ENCODE results near the gene DUSP16. TPM values are rescaled to one million over a fixed set of nuclear protein-coding genes. Genes with fewer than 3 reads are reported as not detected.

The DUSP16 gene, protein sequence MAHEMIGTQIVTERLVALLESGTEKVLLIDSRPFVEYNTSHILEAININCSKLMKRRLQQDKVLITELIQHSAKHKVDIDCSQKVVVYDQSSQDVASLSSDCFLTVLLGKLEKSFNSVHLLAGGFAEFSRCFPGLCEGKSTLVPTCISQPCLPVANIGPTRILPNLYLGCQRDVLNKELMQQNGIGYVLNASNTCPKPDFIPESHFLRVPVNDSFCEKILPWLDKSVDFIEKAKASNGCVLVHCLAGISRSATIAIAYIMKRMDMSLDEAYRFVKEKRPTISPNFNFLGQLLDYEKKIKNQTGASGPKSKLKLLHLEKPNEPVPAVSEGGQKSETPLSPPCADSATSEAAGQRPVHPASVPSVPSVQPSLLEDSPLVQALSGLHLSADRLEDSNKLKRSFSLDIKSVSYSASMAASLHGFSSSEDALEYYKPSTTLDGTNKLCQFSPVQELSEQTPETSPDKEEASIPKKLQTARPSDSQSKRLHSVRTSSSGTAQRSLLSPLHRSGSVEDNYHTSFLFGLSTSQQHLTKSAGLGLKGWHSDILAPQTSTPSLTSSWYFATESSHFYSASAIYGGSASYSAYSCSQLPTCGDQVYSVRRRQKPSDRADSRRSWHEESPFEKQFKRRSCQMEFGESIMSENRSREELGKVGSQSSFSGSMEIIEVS
- total RNA-seq = 10 to 100 TPM; 15.3 to 29.0 (median 25.0) TPM

- intact Hi-C loops (cut with DNase I; ENCODE audit: low total_unique reads) = no loop called here
- DNase-seq (ENCODE audit: low spot score in 2 of 2) = peak; percentile 93 to 97
- peak within 1 kb of the TSS; percentile 86 for H3K4me3 ChIP-seq (ENCODE audit: low read depth, poor library complexity, severe bottlenecking)
- TF ChIP-seq, protein P1, sequence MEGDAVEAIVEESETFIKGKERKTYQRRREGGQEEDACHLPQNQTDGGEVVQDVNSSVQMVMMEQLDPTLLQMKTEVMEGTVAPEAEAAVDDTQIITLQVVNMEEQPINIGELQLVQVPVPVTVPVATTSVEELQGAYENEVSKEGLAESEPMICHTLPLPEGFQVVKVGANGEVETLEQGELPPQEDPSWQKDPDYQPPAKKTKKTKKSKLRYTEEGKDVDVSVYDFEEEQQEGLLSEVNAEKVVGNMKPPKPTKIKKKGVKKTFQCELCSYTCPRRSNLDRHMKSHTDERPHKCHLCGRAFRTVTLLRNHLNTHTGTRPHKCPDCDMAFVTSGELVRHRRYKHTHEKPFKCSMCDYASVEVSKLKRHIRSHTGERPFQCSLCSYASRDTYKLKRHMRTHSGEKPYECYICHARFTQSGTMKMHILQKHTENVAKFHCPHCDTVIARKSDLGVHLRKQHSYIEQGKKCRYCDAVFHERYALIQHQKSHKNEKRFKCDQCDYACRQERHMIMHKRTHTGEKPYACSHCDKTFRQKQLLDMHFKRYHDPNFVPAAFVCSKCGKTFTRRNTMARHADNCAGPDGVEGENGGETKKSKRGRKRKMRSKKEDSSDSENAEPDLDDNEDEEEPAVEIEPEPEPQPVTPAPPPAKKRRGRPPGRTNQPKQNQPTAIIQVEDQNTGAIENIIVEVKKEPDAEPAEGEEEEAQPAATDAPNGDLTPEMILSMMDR (IDR thresholded peaks at IDR 0.05) = no peak
- TF ChIP-seq POLR2A (IDR thresholded peaks at IDR 0.05) = no peak
- 0 to 1% methylated on average over 39 to 46 of the region's 59 CpGs for WGBS, 2 donors
These were observed at the start of gene DUSP16 for GRCh38 chr12:12562585-12563261. TSS of gene DUSP16 (minus strand) at chr12:12562863. CDS start at chr12:12521098, 41,765 bp downstream.

DNA sequence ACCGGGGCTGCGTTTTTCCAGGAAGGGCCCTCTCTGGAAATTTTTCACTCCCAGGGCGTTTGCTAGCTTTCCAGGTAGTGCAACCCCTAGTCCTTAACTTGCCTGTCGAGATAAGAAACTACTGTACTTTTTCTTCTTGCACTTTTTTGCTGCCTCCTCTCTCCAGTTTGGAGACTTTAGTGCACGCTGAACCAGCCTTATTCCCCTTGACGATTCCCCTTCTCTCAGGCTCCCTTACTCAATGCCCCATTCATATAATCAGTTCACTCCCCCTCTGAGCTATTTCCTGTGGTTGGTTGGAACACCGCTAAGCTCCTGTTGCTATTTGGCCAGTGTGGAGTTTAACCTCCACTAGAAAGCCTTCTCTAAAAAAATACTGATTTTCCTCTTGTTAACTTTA, 49.7 kb upstream of the DUSP16 start:
- 0% methylated on average over 7 of the region's 7 CpGs for WGBS, 2 donors
- peak overlapping the region; percentile 59 for H3K4me3 ChIP-seq (ENCODE audit: low read depth, poor library complexity, severe bottlenecking)
- no peak for TF ChIP-seq POLR2A (IDR thresholded peaks at IDR 0.05)
- TF ChIP-seq, protein P1 (IDR thresholded peaks at IDR 0.05) = no peak
- no peak for DNase-seq (ENCODE audit: low spot score in 2 of 2)
- intact Hi-C loops (cut with DNase I; ENCODE audit: low total_unique reads) = no loop called here

- DNase-seq (ENCODE audit: low spot score in 2 of 2) = peak; percentile 95 to 97
- no peak for TF ChIP-seq POLR2A (IDR thresholded peaks at IDR 0.05)
- TF ChIP-seq, protein P1 (IDR thresholded peaks at IDR 0.05) = no peak
- intact Hi-C loops (cut with DNase I; ENCODE audit: low total_unique reads) = no loop called here
- peak within 1 kb of the TSS; percentile 59 for H3K4me3 ChIP-seq (ENCODE audit: low read depth, poor library complexity, severe bottlenecking)
- WGBS, 2 donors = 0 to 1% methylated on average over 39 to 41 of the region's 51 CpGs
These were observed 49.0 kb upstream of the DUSP16 start, which contains the start of gene CREBL2 for GRCh38 chr12:12611512-12612306. TSS of gene CREBL2 (plus strand) at chr12:12611876. CDS start at chr12:12612173, 297 bp downstream.

- no peak for DNase-seq (ENCODE audit: low spot score in 2 of 2)
- no peak overlapping the region for H3K4me3 ChIP-seq (ENCODE audit: low read depth, poor library complexity, severe bottlenecking)
- TF ChIP-seq, protein P1 (IDR thresholded peaks at IDR 0.05) = no peak
- no peak for TF ChIP-seq POLR2A (IDR thresholded peaks at IDR 0.05)
- WGBS, 2 donors = 88 to 96% methylated on average over 4 of the region's 4 CpGs
- intact Hi-C loops (cut with DNase I; ENCODE audit: low total_unique reads) = no loop called here
These were observed 48.0 kb upstream of the DUSP16 start for GRCh38 chr12:12610711-12611110.

DNA sequence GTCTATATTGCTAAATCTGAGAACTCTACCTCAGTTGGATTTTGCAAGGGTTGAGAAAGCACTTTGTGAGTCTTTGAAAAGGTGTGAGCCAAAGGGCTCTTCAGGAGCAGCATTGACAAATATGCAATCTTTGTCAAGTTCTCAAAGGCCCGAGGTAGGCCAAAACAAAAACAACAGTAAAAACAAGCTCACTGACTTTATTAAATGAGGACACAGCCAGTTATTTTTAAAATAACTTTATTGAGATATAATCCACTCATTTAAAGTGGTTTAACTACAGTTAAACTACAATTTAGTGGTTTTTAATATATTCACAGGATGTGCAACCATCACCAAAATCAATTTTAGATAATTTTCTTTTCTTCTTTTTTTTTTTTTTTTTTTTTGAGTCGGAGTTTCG, 47.0 kb upstream of the DUSP16 start:
- WGBS, 2 donors = 87 to 88% methylated on average over 3 of the region's 3 CpGs
- intact Hi-C loops (cut with DNase I; ENCODE audit: low total_unique reads) = no loop called here
- no peak for TF ChIP-seq POLR2A (IDR thresholded peaks at IDR 0.05)
- TF ChIP-seq, protein P1 (IDR thresholded peaks at IDR 0.05) = no peak
- no peak overlapping the region for H3K4me3 ChIP-seq (ENCODE audit: low read depth, poor library complexity, severe bottlenecking)
- no peak for DNase-seq (ENCODE audit: low spot score in 2 of 2)

Data from lower leg skin (tissue), 4 donors.